K562 (cell line): Measurements from ENCODE around the gene TOM1L2. TPM values are rescaled to one million over a fixed set of nuclear protein-coding genes. Genes with fewer than 3 reads are reported as not detected.
A peak's percentile ranks its signal among the peaks of the same experiment; 100 is the strongest.
"Not testable (repeated sequence)": the region's sequence is repeated elsewhere in the genome, so short reads cannot be mapped to it uniquely, and the experiment has no call there.

ENCODE experiments used
- ATAC-seq: fragments of 200-7000 bp; cut with Tn5 transposase; 3 replicates; pipeline ENCODE4 v1.9.1; 2020; ENCODE audit warnings: moderate library complexity
- BruUV-seq: library from RNA; stranded (reverse); fragments of 400-500 nt; replicated peaks from 2 replicates; lab custom pipeline; 2021; lab: Mats Ljungman, UMichigan
- CTCF ChIA-PET: fragments of 300-600 bp; formaldehyde crosslinking; extraction: SDS; loops from one replicate; lab custom pipeline; 2021; ENCODE audit warnings: low intra/inter-chr PET ratio; lab: Yijun Ruan, JAX
- POLR2A ChIA-PET: fragments of 300-600, 350-650 bp; sonication (Branson Sonifier 250); formaldehyde crosslinking; extraction: SDS; loops from one replicate; lab custom pipeline; 2021; ENCODE audit warnings: antibody characterized with exemption, inconsistent platforms; lab: Yijun Ruan, JAX
- DNase-seq, 4 experiments: peaks; one replicate each; pipeline versions ENCODE4 v3.0.0 to v3.0.0-alpha.2; 2011 to 2018; ENCODE audit warnings: low spot score in 3 of 4, mixed read lengths in 3 of 4; ENCODE audit errors: extremely low read depth in 1 of 4
- FAIRE-seq: peaks from 2 replicates; lab custom pipeline; 2011; peaks lifted over from hg19 to GRCh38; lab: Jason Lieb, UNC
- H2AFZ ChIP-seq: 2 replicates; pipeline ENCODE4 v1.6.0; 2011; ENCODE audit warnings: low read depth, low read length, control low read depth, inconsistent platforms
- H3K27ac ChIP-seq: fragments of 200-600 bp; 3 replicates; pipeline ENCODE4 v1.8.0; 2011; ENCODE audit warnings: low read depth, mild to moderate bottlenecking, control low read depth, inconsistent platforms, low read length, moderate library complexity, mixed read lengths; ENCODE audit errors: extremely low read depth
- H3K27me3 ChIP-seq, 2 experiments: fragments of 300-600 bp in 1 of 2; 2 replicates in 1 of 2; 3 replicates in 1 of 2; pipeline versions ENCODE4 v1.6.0 to v1.8.0; 2011; ENCODE audit warnings: inconsistent platforms in 2 of 2, low read length in 2 of 2, mild to moderate bottlenecking in 1 of 2, mixed read lengths in 1 of 2, moderate library complexity in 1 of 2; ENCODE audit not compliant: control insufficient read depth in 2 of 2, insufficient read depth in 2 of 2
- H3K36me3 ChIP-seq: fragments of 300-600 bp; 3 replicates; pipeline ENCODE4 v1.8.0; 2011; ENCODE audit warnings: mild to moderate bottlenecking, low read length, inconsistent platforms; ENCODE audit not compliant: control insufficient read depth, insufficient read depth
- H3K4me1 ChIP-seq, 2 experiments: fragments of 200-600 bp in 1 of 2; replicated peaks in 1 of 2; 2 replicates in 1 of 2; 3 replicates in 1 of 2; pipeline versions ENCODE4 v1.5.1 to v1.8.0; 2011; ENCODE audit warnings: inconsistent platforms in 2 of 2, low read length in 2 of 2, mild to moderate bottlenecking in 1 of 2, mixed read lengths in 1 of 2, moderate library complexity in 1 of 2; ENCODE audit not compliant: control insufficient read depth in 2 of 2, insufficient read depth in 2 of 2
- H3K4me2 ChIP-seq: 2 replicates; pipeline ENCODE4 v1.6.1; 2011; ENCODE audit warnings: low read length, control low read depth, inconsistent platforms, mixed read lengths; ENCODE audit not compliant: insufficient read depth
- H3K4me3 ChIP-seq: fragments of 200-600 bp; sonication (generic), shearing (Covaris generic); 2 replicates; pipeline ENCODE4 v1.5.1; 2016; ENCODE audit warnings: control low read depth, inconsistent platforms
- H3K79me2 ChIP-seq: fragments of 200-600 bp; 3 replicates; pipeline ENCODE4 v1.8.0; 2011; ENCODE audit warnings: low read length, inconsistent platforms; ENCODE audit not compliant: control insufficient read depth, insufficient read depth
- H3K9ac ChIP-seq, 2 experiments: 2 replicates each; pipeline versions ENCODE4 v1.6.0 to v1.6.1; 2011; ENCODE audit warnings: low read depth in 2 of 2, low read length in 2 of 2, control low read depth in 1 of 2, inconsistent platforms in 1 of 2, mild to moderate bottlenecking in 1 of 2, mixed read lengths in 1 of 2; ENCODE audit not compliant: insufficient read depth in 1 of 2
- H3K9me1 ChIP-seq: one replicate; pipeline ENCODE4 v1.6.0; 2011; ENCODE audit warnings: inconsistent platforms, mild to moderate bottlenecking, low read length, moderate library complexity; ENCODE audit not compliant: control insufficient read depth, insufficient read depth
- H3K9me3 ChIP-seq: replicated peaks from 2 replicates; pipeline ENCODE4 v1.5.1; 2011; ENCODE audit warnings: low read depth, low read length, inconsistent platforms; ENCODE audit not compliant: control insufficient read depth, insufficient read depth
- H4K20me1 ChIP-seq: replicated peaks from 2 replicates; pipeline ENCODE4 v1.6.1; 2011; ENCODE audit warnings: low read length, inconsistent platforms, mixed read lengths; ENCODE audit not compliant: control insufficient read depth, insufficient read depth
- CEBPB ChIP-seq: fragments of 450-650 bp; IDR thresholded peaks from 2 replicates; pipeline ENCODE4 v1.6.1; 2016; ENCODE audit warnings: missing genetic modification characterization, missing compliant biosample characterization
- CEBPG ChIP-seq, 3 experiments: fragments of 200-800 bp in 1 of 3; sonication (Bioruptor generic) in 1 of 3; sonication (generic) in 1 of 3; formaldehyde crosslinking in 1 of 3; IDR thresholded peaks in 2 of 3; conservative IDR thresholded peaks in 1 of 3; 2 replicates each; pipeline versions ENCODE4 v1.6.1 to v1.8.0; 2016 to 2022; ENCODE audit warnings: missing compliant biosample characterization in 2 of 3, missing genetic modification characterization in 2 of 3, mild to moderate bottlenecking in 1 of 3, missing genetic modification reagents in 1 of 3
- CTCF ChIP-seq, 3 experiments: IDR thresholded peaks in 2 of 3; conservative IDR thresholded peaks in 1 of 3; 2 replicates each; pipeline ENCODE4 v1.5.1; 2011 to 2012; ENCODE audit warnings: low read length in 3 of 3, mild to moderate bottlenecking in 3 of 3, control low read depth in 2 of 3, improper control_type of control experiment in 1 of 3, inconsistent platforms in 1 of 3, low read depth in 1 of 3, mixed read lengths in 1 of 3, moderate library complexity in 1 of 3; ENCODE audit not compliant: insufficient read depth in 2 of 3
- CTCFL ChIP-seq: IDR thresholded peaks from 2 replicates; pipeline ENCODE4 v1.6.1; 2011; ENCODE audit warnings: borderline replicate concordance, low read depth, mild to moderate bottlenecking, moderate library complexity, low read length; ENCODE audit not compliant: insufficient read depth, poor library complexity, severe bottlenecking
- NEUROD1 ChIP-seq: fragments of 150-350 bp; IDR thresholded peaks from 2 replicates; pipeline ENCODE4 v1.6.1; 2014; ENCODE audit warnings: borderline replicate concordance, low read length, low read depth; ENCODE audit not compliant: partially characterized antibody
- WGBS: fragments of 100-300 bp; shearing (Covaris generic); methylation state at CpG from one replicate; pipeline ENCODE4 v1.1.6; 2016; ENCODE audit warnings: low coverage, mixed read lengths; ENCODE audit not compliant: insufficient coverage; ENCODE audit errors: missing lambda C conversion rate; 5-methylcytosine and 5-hydroxymethylcytosine counted together
- in situ Hi-C: fragments of 300-500 bp; cut with MboI; formaldehyde crosslinking; loops from 4 replicates; pipeline ENCODE4 v1.15.0; 2018; ENCODE audit warnings: inconsistent platforms, mixed read lengths
- intact Hi-C: fragments of 100-400 bp; cut with micrococcal nuclease; formaldehyde crosslinking; loops from 2 replicates; pipeline ENCODE4 v1.14.2; 2022
- polyA plus RNA-seq, 8 experiments: library from polyadenylated mRNA; depleted of rRNA in 4 of 8; stranded (reverse) in 5 of 8; unstranded in 3 of 8; fragments of >200 nt; fragmentation: Nextera tagmentation in 2 of 8; fragmentation: Illumina TruSeq in 1 of 8; extraction: Ambion mirVana in 2 of 8; extraction: Trizol in 1 of 8; gene quantifications; 2 replicates each; pipeline versions ENCODE4 v1.2.1 to v1.2.3, GENCODE V29; 2011 to 2014; ENCODE audit warnings: inconsistent platforms in 1 of 8, missing spikeins in 1 of 8
- total RNA-seq, 7 experiments: library from RNA; depleted of rRNA in 6 of 7; stranded (reverse); fragments of >200 nt in 6 of 7; fragmentation: Illumina TruSeq in 2 of 7; extraction: Trizol in 2 of 7; gene quantifications; 2 replicates each; pipeline versions ENCODE4 v1.2.1 to v1.2.3, GENCODE V29; 2011 to 2021; ENCODE audit warnings: low replicate concordance in 1 of 7

Gene TOM1L2
- total and polyA plus RNA-seq, 9 of the 15 experiments (the other 6 are each of a cell fraction or from before 2014, with no cell fraction given): 0.07 to 6.0 (median 2.5) TPM

- 56% methylated on average over 7 of the region's 8 CpGs for WGBS
These were observed 23.7 kb upstream of the TOM1L2 start for GRCh38 chr17:17995887-17996286.

GRCh38 chr17:17994271-17995069, 22.3 kb upstream of the TOM1L2 start:
- DNase-seq: no peak
- Histone ChIP-seq H2AFZ (no peak overlapping the region), H3K4me2 (no peak overlapping the region), H3K27ac (no peak overlapping the region), H3K9me1 (no peaks in the 10 kb centered on the region), H3K79me2 (no peaks in the 10 kb centered on the region)
- FAIRE-seq: no peak
- TF ChIP-seq NEUROD1: no peak
- TF ChIP-seq CTCF (IDR thresholded peaks at IDR 0.05 in 2 of 3, conservative IDR thresholded peaks at IDR 0.05 in 1 of 3; ENCODE audit: insufficient read depth in 2 of 3, low read depth in 1 of 3, low read length in 3 of 3): peak in 2 of 3 experiments; percentile 16; a peak in 3 of 6 replicates
- peak; percentile 5 for TF ChIP-seq CTCFL
- TF ChIP-seq, all 486 proteins: peak for 2
- in situ Hi-C loops (no loop called here), intact Hi-C loops (no loop called here)
- no peaks in the 10 kb centered on the region for H3K9me3 ChIP-seq
- H4K20me1 ChIP-seq: no peaks in the 10 kb centered on the region
- 57% methylated on average over 4 of the region's 18 CpGs for WGBS
- H3K27me3 ChIP-seq: peaks cover 0 to 8% of the 10 kb centered on the region in 2 experiments; a peak in 1 of 5 replicates
- BruUV-seq: no TSS peak
- no peak overlapping the region for H3K4me3 ChIP-seq
- ATAC-seq: peak; percentile 64
- no peaks in the 10 kb centered on the region for H3K36me3 ChIP-seq
- CTCF ChIA-PET: no interaction called here
- H3K9ac ChIP-seq: no peak overlapping the region
- H3K4me1 ChIP-seq: peaks cover 0 to 7% of the 10 kb centered on the region in 2 experiments; a peak in 2 of 5 replicates
- POLR2A ChIA-PET: no interaction called here

More at GRCh38 chr17:17995887-17996286, 23.7 kb upstream of the TOM1L2 start:
- ATAC-seq, in situ Hi-C loops, H3K4me2 ChIP-seq, H3K36me3 ChIP-seq, BruUV-seq, DNase-seq, H3K4me3 ChIP-seq, intact Hi-C loops, H3K9ac ChIP-seq, H3K27me3 ChIP-seq, H3K79me2 ChIP-seq, H3K9me1 ChIP-seq, H3K27ac ChIP-seq, H2AFZ ChIP-seq: not testable (repeated sequence)
- H3K4me1 ChIP-seq: peaks cover 0 to 11% of the 10 kb centered on the region in 2 experiments; a peak in 3 of 5 replicates
- TF ChIP-seq CEBPB (tag): peak; percentile 88
- TF ChIP-seq CEBPG (CRISPR knock-in tag; IDR thresholded peaks at IDR 0.05): peak; percentile 58
- peak; percentile 30 to 87; a peak in 2 of 4 replicates for TF ChIP-seq CEBPG (tag; conservative IDR thresholded peaks at IDR 0.05 in 1 of 2, IDR thresholded peaks at IDR 0.05 in 1 of 2)
- TF ChIP-seq, all 486 proteins: peak for 2; not testable (repeated sequence) for 484
- FAIRE-seq, H4K20me1 ChIP-seq, CTCF ChIA-PET, H3K9me3 ChIP-seq, POLR2A ChIA-PET: not testable (repeated sequence)
